Chondrocyte (in vitro differentiated cells): ENCODE measurements around the gene LIMCH1. TPM values are rescaled to one million over a fixed set of nuclear protein-coding genes. Genes with fewer than 3 reads are reported as not detected.

Experiments
- DNase-seq: peaks from one replicate; pipeline ENCODE4 v3.0.0; 2021; ENCODE audit warnings: mixed read lengths, low spot score
- H3K27ac Mint-ChIP-seq: one replicate; pipeline ENCODE4 v1.8.0; 2021; ENCODE audit warnings: mild to moderate bottlenecking, moderate library complexity, mixed read lengths; ENCODE audit not compliant: unreplicated experiment
- H3K27me3 Mint-ChIP-seq: 2 replicates; pipeline ENCODE4 v1.8.0; 2021; ENCODE audit warnings: low read depth, mixed read lengths
- H3K36me3 Mint-ChIP-seq: 2 replicates; pipeline ENCODE4 v1.8.0; 2021; ENCODE audit warnings: low read depth, mixed read lengths
- H3K4me1 Mint-ChIP-seq: 2 replicates; pipeline ENCODE4 v1.8.0; 2021; ENCODE audit warnings: low read depth, mild to moderate bottlenecking, mixed read lengths
- H3K4me3 Mint-ChIP-seq: one replicate; pipeline ENCODE4 v1.8.0; 2021; ENCODE audit warnings: mild to moderate bottlenecking, moderate library complexity, mixed read lengths; ENCODE audit not compliant: unreplicated experiment
- H3K9me3 Mint-ChIP-seq: 2 replicates; pipeline ENCODE4 v1.8.0; 2021; ENCODE audit warnings: low read depth, mixed read lengths
- CTCF ChIP-seq: fragments of 200-600 bp; sonication (generic); IDR thresholded peaks from 2 replicates; pipeline ENCODE4 v1.5.0; 2021; ENCODE audit warnings: antibody characterized with exemption, mild to moderate bottlenecking, moderate library complexity
- total RNA-seq: library from RNA; stranded (reverse); gene quantifications from 3 replicates; pipeline ENCODE4 v1.2.1, GENCODE V29; 2021

Gene LIMCH1
- total RNA-seq, 1 donor from 2014 or later, result 9.8 TPM

- H3K27ac Mint-ChIP-seq, result no peak overlapping the region
- peaks cover 31% of the 10 kb centered on the region for H3K27me3 Mint-ChIP-seq
- H3K36me3 Mint-ChIP-seq, result no peaks in the 10 kb centered on the region
- H3K4me3 Mint-ChIP-seq, result no peak overlapping the region
- H3K4me1 Mint-ChIP-seq, result no peaks in the 10 kb centered on the region
- DNase-seq, result no peak
- TF ChIP-seq CTCF, result no peak
- no peaks in the 10 kb centered on the region for H3K9me3 Mint-ChIP-seq
Measured at GRCh38 chr4:41624765-41625164, 86.8 kb downstream of the LIMCH1 start.

GRCh38 chr4:41625531-41625930 lies 87.6 kb downstream of the LIMCH1 start:
- TF ChIP-seq CTCF, result no peak
- Mint-ChIP-seq H3K9me3 (no peaks in the 10 kb centered on the region), H3K27me3 (peaks cover 27% of the 10 kb centered on the region), H3K36me3 (no peaks in the 10 kb centered on the region), H3K4me3 (no peak overlapping the region), H3K27ac (no peak overlapping the region), H3K4me1 (no peaks in the 10 kb centered on the region)
- no peak for DNase-seq

- Mint-ChIP-seq H3K36me3 (no peaks in the 10 kb centered on the region), H3K27ac (no peak overlapping the region), H3K9me3 (no peaks in the 10 kb centered on the region), H3K4me3 (no peak overlapping the region), H3K4me1 (peaks cover 2% of the 10 kb centered on the region), H3K27me3 (peaks cover 19% of the 10 kb centered on the region)
- no peak for DNase-seq
- no peak for TF ChIP-seq CTCF
Measured at GRCh38 chr4:41628936-41629335, 91.0 kb downstream of the LIMCH1 start.

GRCh38 chr4:41631523-41631922 lies 93.6 kb downstream of the LIMCH1 start:
- Mint-ChIP-seq H3K4me1 (peaks cover 2% of the 10 kb centered on the region), H3K27ac (no peak overlapping the region), H3K9me3 (no peaks in the 10 kb centered on the region), H3K27me3 (peaks cover 7% of the 10 kb centered on the region), H3K4me3 (no peak overlapping the region), H3K36me3 (no peaks in the 10 kb centered on the region)
- no peak for TF ChIP-seq CTCF
- DNase-seq, result no peak

GRCh38 chr4:41632481-41633073 lies 94.6 kb downstream of the LIMCH1 start:
- DNase-seq, result no peak
- H3K27me3 Mint-ChIP-seq, result peaks cover 4% of the 10 kb centered on the region
- H3K9me3 Mint-ChIP-seq, result no peaks in the 10 kb centered on the region
- peaks cover 2% of the 10 kb centered on the region for H3K4me1 Mint-ChIP-seq
- no peaks in the 10 kb centered on the region for H3K36me3 Mint-ChIP-seq
- no peak overlapping the region for H3K4me3 Mint-ChIP-seq
- no peak overlapping the region for H3K27ac Mint-ChIP-seq
- TF ChIP-seq CTCF, result no peak
